Stimulated activated CD4-positive, alpha-beta T cell treated with anti-CD3 and anti-CD28 coated beads, Interleukin-4, amount 100 ng/mL, for 1 hour (primary cell): Measurements from ENCODE around the gene FADS2.

ENCODE experiments used
- DNase-seq: peaks from one replicate; pipeline ENCODE4 v3.0.0-alpha.2; 2020

Gene FADS2

GRCh38 chr11:61828629-61829407 lies 718 bp downstream of the FADS2 start:
- DNase-seq = peak; percentile 38

GRCh38 chr11:61829806-61830205 lies 1.7 kb downstream of the FADS2 start:
- no peak for DNase-seq

- no peak for DNase-seq
Observed at GRCh38 chr11:61830237-61831105, 2.4 kb downstream of the FADS2 start.

- no peak for DNase-seq
Observed at GRCh38 chr11:61832207-61832606, 4.1 kb downstream of the FADS2 start.

GRCh38 chr11:61832754-61833153 lies 4.7 kb downstream of the FADS2 start:
- DNase-seq = no peak

GRCh38 chr11:61833471-61833870 lies 5.4 kb downstream of the FADS2 start:
- no peak for DNase-seq

- DNase-seq = no peak
Observed at GRCh38 chr11:61833926-61834277, 5.8 kb downstream of the FADS2 start.

- DNase-seq = peak; percentile 17
Observed at GRCh38 chr11:61834278-61835048, 6.4 kb downstream of the FADS2 start.

- DNase-seq = no peak
Observed at GRCh38 chr11:61836193-61836592, 8.1 kb downstream of the FADS2 start.

- no peak for DNase-seq
Observed at GRCh38 chr11:61837411-61838005, 9.4 kb downstream of the FADS2 start.

GRCh38 chr11:61838501-61838900 lies 10.4 kb downstream of the FADS2 start:
- no peak for DNase-seq

- DNase-seq = no peak
Observed at GRCh38 chr11:61838921-61839320, 10.8 kb downstream of the FADS2 start.

- no peak for DNase-seq
Observed at GRCh38 chr11:61839742-61840141, 11.6 kb downstream of the FADS2 start.

GRCh38 chr11:61840371-61840770 lies 12.3 kb downstream of the FADS2 start:
- DNase-seq = no peak

- DNase-seq = no peak
Observed at GRCh38 chr11:61841636-61842527, 13.8 kb downstream of the FADS2 start.

GRCh38 chr11:61842528-61842820 lies 14.4 kb downstream of the FADS2 start:
- no peak for DNase-seq

GRCh38 chr11:61844909-61845565 lies 16.9 kb downstream of the FADS2 start:
- DNase-seq = no peak

- no peak for DNase-seq
Observed at GRCh38 chr11:61846362-61847020, 18.4 kb downstream of the FADS2 start.

- no peak for DNase-seq
Observed at GRCh38 chr11:61847914-61848581, 19.9 kb downstream of the FADS2 start.

GRCh38 chr11:61848631-61849030 lies 20.5 kb downstream of the FADS2 start:
- DNase-seq = no peak
